Natural killer cell (primary cell): ENCODE measurements around the gene LGALS13. TPM values are rescaled to one million over a fixed set of nuclear protein-coding genes. Genes with fewer than 3 reads are reported as not detected.
A peak's percentile ranks its signal among the peaks of the same experiment; 100 is the strongest.

Experiments used
- ATAC-seq, 3 donors: fragments of 150-1000 bp in 2 of 3; fragments of 200-7000 bp in 1 of 3; cut with Tn5 transposase; 1 replicate in 1 of 3; 2 replicates in 2 of 3; pipeline ENCODE4 v1.10.0; 2021; ENCODE audit warnings: mild to moderate bottlenecking in 2 of 3, moderate library complexity in 2 of 3
- DNase-seq, 2 donors: peaks; one replicate each; pipeline versions ENCODE4 v3.0.0 to v3.0.0-alpha.2; 2013 to 2021; ENCODE audit warnings: mixed read lengths in 1 of 2
- H3K27ac ChIP-seq: one replicate; pipeline ENCODE4 v1.5.1; 2013; ENCODE audit warnings: mild to moderate bottlenecking, low read length
- H3K27me3 ChIP-seq: one replicate; pipeline ENCODE4 v1.6.1; 2013; ENCODE audit warnings: low read length; ENCODE audit not compliant: control insufficient read depth, insufficient read depth
- H3K36me3 ChIP-seq: one replicate; pipeline ENCODE4 v1.6.1; 2013; ENCODE audit warnings: low read length; ENCODE audit not compliant: control insufficient read depth, insufficient read depth
- H3K4me1 ChIP-seq: one replicate; pipeline ENCODE4 v1.6.1; 2013; ENCODE audit warnings: low read length; ENCODE audit not compliant: control insufficient read depth, insufficient read depth
- H3K4me3 ChIP-seq: one replicate; pipeline ENCODE4 v1.5.1; 2013; ENCODE audit warnings: low read length
- H3K9me3 ChIP-seq: one replicate; pipeline ENCODE4 v1.6.1; 2013; ENCODE audit warnings: low read length; ENCODE audit not compliant: control insufficient read depth, insufficient read depth
- H3K27ac Mint-ChIP-seq, 2 donors: one replicate each; pipeline ENCODE4 v1.8.0; 2022; ENCODE audit warnings: mild to moderate bottlenecking in 2 of 2, mixed read lengths in 2 of 2, moderate library complexity in 1 of 2
- H3K27me3 Mint-ChIP-seq, 2 donors: one replicate each; pipeline ENCODE4 v1.8.0; 2022; ENCODE audit warnings: low read depth in 2 of 2, mixed read lengths in 2 of 2
- H3K36me3 Mint-ChIP-seq: one replicate; pipeline ENCODE4 v1.8.0; 2022; ENCODE audit warnings: mixed read lengths
- H3K4me1 Mint-ChIP-seq, 2 donors: one replicate each; pipeline ENCODE4 v1.8.0; 2022; ENCODE audit warnings: mixed read lengths in 2 of 2
- H3K4me3 Mint-ChIP-seq: one replicate; pipeline ENCODE4 v1.8.0; 2022; ENCODE audit warnings: mild to moderate bottlenecking, moderate library complexity, mixed read lengths
- H3K9me3 Mint-ChIP-seq, 2 donors: one replicate each; pipeline ENCODE4 v1.8.0; 2022; ENCODE audit warnings: mixed read lengths in 2 of 2
- CTCF ChIP-seq: fragments of 200-600 bp; IDR thresholded peaks from one replicate; pipeline ENCODE4 v1.8.0; 2022; ENCODE audit warnings: antibody characterized with exemption
- WGBS: methylation state at CpG from one replicate; pipeline ENCODE4 v1.1.7; 2013; ENCODE audit warnings: missing lambda C conversion rate; ENCODE audit not compliant: insufficient coverage; 5-methylcytosine and 5-hydroxymethylcytosine counted together
- intact Hi-C: fragments of 100-400 bp; cut with micrococcal nuclease; formaldehyde crosslinking; loops from one replicate; pipeline ENCODE4 v1.14.2; 2022
- total RNA-seq, 4 donors: library from RNA; stranded (reverse); fragments of 120-200 nt in 1 of 4; gene quantifications; one replicate each; pipeline versions ENCODE4 v1.2.3 to v1.2.4, GENCODE V29; 2013 to 2022

The LGALS13 gene
- total RNA-seq, 3 donors from 2014 or later (not counting 1 experiment from before 2014, with no cell fraction given), result not detected

GRCh38 chr19:39592381-39592780 lies 9.9 kb upstream of the LGALS13 start:
- intact Hi-C loops, result no loop called here
- Mint-ChIP-seq H3K9me3 (no peaks in the 10 kb centered on the region), H3K27ac (no peak overlapping the region), H3K4me3 (no peak overlapping the region), H3K4me1 (no peaks in the 10 kb centered on the region), H3K27me3 (peaks cover 10 to 80% of the 10 kb centered on the region in 2 donors), H3K36me3 (no peaks in the 10 kb centered on the region)
- no peaks in the 10 kb centered on the region for H3K36me3 ChIP-seq
- no peak overlapping the region for H3K4me3 ChIP-seq
- ATAC-seq, result no peak
- no peak for DNase-seq
- H3K27me3 ChIP-seq, result no peaks in the 10 kb centered on the region
- H3K9me3 ChIP-seq, result no peaks in the 10 kb centered on the region
- no peak overlapping the region for H3K27ac ChIP-seq
- no peak for TF ChIP-seq CTCF
- WGBS, result 87% methylated on average over 7 of the region's 7 CpGs
- no peaks in the 10 kb centered on the region for H3K4me1 ChIP-seq

- WGBS, result 87% methylated on average over 6 of the region's 6 CpGs
- Mint-ChIP-seq H3K36me3 (no peaks in the 10 kb centered on the region), H3K27ac (no peak overlapping the region)
These were observed 6.4 kb upstream of the LGALS13 start for GRCh38 chr19:39595950-39596349.

GRCh38 chr19:39596911-39597310 lies 5.4 kb upstream of the LGALS13 start:
- H3K27ac Mint-ChIP-seq, result no peak overlapping the region
- H3K36me3 Mint-ChIP-seq, result no peaks in the 10 kb centered on the region
- H3K4me3 Mint-ChIP-seq, result no peak overlapping the region
- DNase-seq (no peak), ATAC-seq (no peak)
- Histone ChIP-seq H3K36me3 (no peaks in the 10 kb centered on the region), H3K4me1 (no peaks in the 10 kb centered on the region), H3K27me3 (no peaks in the 10 kb centered on the region), H3K27ac (no peak overlapping the region), H3K4me3 (no peak overlapping the region), H3K9me3 (no peaks in the 10 kb centered on the region)
- intact Hi-C loops, result no loop called here
- peaks cover 28 to 69% of the 10 kb centered on the region in 2 donors for H3K27me3 Mint-ChIP-seq
- H3K4me1 Mint-ChIP-seq, result no peaks in the 10 kb centered on the region
- no peaks in the 10 kb centered on the region for H3K9me3 Mint-ChIP-seq
- no peak for TF ChIP-seq CTCF

More at GRCh38 chr19:39595950-39596349, 6.4 kb upstream of the LGALS13 start:
- H3K4me1 ChIP-seq, result no peaks in the 10 kb centered on the region
- TF ChIP-seq CTCF, result no peak
- intact Hi-C loops, result no loop called here
- no peaks in the 10 kb centered on the region for H3K4me1 Mint-ChIP-seq
- no peaks in the 10 kb centered on the region for H3K27me3 ChIP-seq
- no peaks in the 10 kb centered on the region for H3K9me3 ChIP-seq
- peaks cover 21 to 71% of the 10 kb centered on the region in 2 donors for H3K27me3 Mint-ChIP-seq
- no peak for DNase-seq
- no peaks in the 10 kb centered on the region for H3K9me3 Mint-ChIP-seq
- H3K36me3 ChIP-seq, result no peaks in the 10 kb centered on the region
- H3K4me3 Mint-ChIP-seq, result no peak overlapping the region
- ATAC-seq, result no peak
- H3K27ac ChIP-seq, result no peak overlapping the region
- H3K4me3 ChIP-seq, result no peak overlapping the region

GRCh38 chr19:39599116-39599515 lies 3.2 kb upstream of the LGALS13 start:
- H3K4me3 ChIP-seq, result no peak overlapping the region
- no peak for TF ChIP-seq CTCF
- ATAC-seq, result no peak
- H3K27ac ChIP-seq, result no peak overlapping the region
- no peaks in the 10 kb centered on the region for H3K27me3 ChIP-seq
- H3K4me3 Mint-ChIP-seq, result no peak overlapping the region
- peaks cover 35 to 64% of the 10 kb centered on the region in 2 donors for H3K27me3 Mint-ChIP-seq
- no peaks in the 10 kb centered on the region for H3K4me1 ChIP-seq
- no peaks in the 10 kb centered on the region for H3K9me3 ChIP-seq
- intact Hi-C loops, result no loop called here
- no peak overlapping the region for H3K27ac Mint-ChIP-seq
- DNase-seq, result peak in 1 of 2 donors; percentile 30
- H3K36me3 Mint-ChIP-seq, result no peaks in the 10 kb centered on the region
- H3K36me3 ChIP-seq, result no peaks in the 10 kb centered on the region
- WGBS, result 18% methylated on average over 3 of the region's 4 CpGs
- no peaks in the 10 kb centered on the region for H3K4me1 Mint-ChIP-seq
- no peaks in the 10 kb centered on the region for H3K9me3 Mint-ChIP-seq
